ENCODE measurements around the gene CENPL.
"Not testable (repeated sequence)": the region's sequence is repeated elsewhere in the genome, so short reads cannot be mapped to it uniquely, and the experiment has no call there.

- TF ChIP-seq, protein P1, sequence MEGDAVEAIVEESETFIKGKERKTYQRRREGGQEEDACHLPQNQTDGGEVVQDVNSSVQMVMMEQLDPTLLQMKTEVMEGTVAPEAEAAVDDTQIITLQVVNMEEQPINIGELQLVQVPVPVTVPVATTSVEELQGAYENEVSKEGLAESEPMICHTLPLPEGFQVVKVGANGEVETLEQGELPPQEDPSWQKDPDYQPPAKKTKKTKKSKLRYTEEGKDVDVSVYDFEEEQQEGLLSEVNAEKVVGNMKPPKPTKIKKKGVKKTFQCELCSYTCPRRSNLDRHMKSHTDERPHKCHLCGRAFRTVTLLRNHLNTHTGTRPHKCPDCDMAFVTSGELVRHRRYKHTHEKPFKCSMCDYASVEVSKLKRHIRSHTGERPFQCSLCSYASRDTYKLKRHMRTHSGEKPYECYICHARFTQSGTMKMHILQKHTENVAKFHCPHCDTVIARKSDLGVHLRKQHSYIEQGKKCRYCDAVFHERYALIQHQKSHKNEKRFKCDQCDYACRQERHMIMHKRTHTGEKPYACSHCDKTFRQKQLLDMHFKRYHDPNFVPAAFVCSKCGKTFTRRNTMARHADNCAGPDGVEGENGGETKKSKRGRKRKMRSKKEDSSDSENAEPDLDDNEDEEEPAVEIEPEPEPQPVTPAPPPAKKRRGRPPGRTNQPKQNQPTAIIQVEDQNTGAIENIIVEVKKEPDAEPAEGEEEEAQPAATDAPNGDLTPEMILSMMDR (conservative IDR thresholded peaks at IDR 0.05), result not testable (repeated sequence)
- not testable (repeated sequence) for TF ChIP-seq EZH2 (IDR thresholded peaks at IDR 0.05; ENCODE audit: low read depth)
Measured at GRCh38 chr1:173862146-173862768, 37.6 kb upstream of the CENPL start.
